Upper lobe of right lung (tissue), 1 donor: ENCODE measurements around the gene TRMT1. TPM values are rescaled to one million over a fixed set of nuclear protein-coding genes. Genes with fewer than 3 reads are reported as not detected.

Source experiments
- ATAC-seq: fragments of 200-7000 bp; cut with Tn5 transposase; one replicate; pipeline ENCODE4 v1.9.1; 2020; ENCODE audit warnings: mild to moderate bottlenecking, moderate library complexity
- DNase-seq: peaks from one replicate; pipeline ENCODE4 v3.0.0-alpha.2; 2020
- H3K27ac ChIP-seq: fragments of 200-600 bp; one replicate; pipeline ENCODE4 v1.8.0; 2022
- H3K27me3 ChIP-seq: fragments of 200-600 bp; one replicate; pipeline ENCODE4 v1.8.0; 2022; ENCODE audit warnings: mild to moderate bottlenecking
- H3K36me3 ChIP-seq: fragments of 200-600 bp; one replicate; pipeline ENCODE4 v1.8.0; 2022
- H3K4me1 ChIP-seq: fragments of 200-600 bp; one replicate; pipeline ENCODE4 v1.8.0; 2022
- H3K4me3 ChIP-seq: fragments of 200-600 bp; one replicate; pipeline ENCODE4 v1.8.0; 2022; ENCODE audit warnings: mild to moderate bottlenecking
- H3K9me3 ChIP-seq: fragments of 200-600 bp; one replicate; pipeline ENCODE4 v1.8.0; 2022
- intact Hi-C: fragments of 100-400 bp; cut with DNase I; formaldehyde crosslinking; loops from one replicate; pipeline ENCODE4 v1.11.0; 2022
- total RNA-seq: library from RNA; stranded (reverse); fragmentation: NEBNext Ultra II Directional; extraction: Animal tissue kit (Norgen Biotek cat#: 25700); gene quantifications from one replicate; pipeline ENCODE4 v1.2.1, GENCODE V29; 2021
- TF ChIP-seq, protein P1 (sequence below): fragments of 200-600 bp; IDR thresholded peaks from one replicate; pipeline ENCODE4 v1.8.0; 2022; ENCODE audit warnings: antibody characterized with exemption
- donor health status: DM: no; HTN: yes; CAD: no; lungs with severe emphysema.

The TRMT1 gene
- total RNA-seq, 1 donor from 2014 or later = 33.7 TPM

DNA sequence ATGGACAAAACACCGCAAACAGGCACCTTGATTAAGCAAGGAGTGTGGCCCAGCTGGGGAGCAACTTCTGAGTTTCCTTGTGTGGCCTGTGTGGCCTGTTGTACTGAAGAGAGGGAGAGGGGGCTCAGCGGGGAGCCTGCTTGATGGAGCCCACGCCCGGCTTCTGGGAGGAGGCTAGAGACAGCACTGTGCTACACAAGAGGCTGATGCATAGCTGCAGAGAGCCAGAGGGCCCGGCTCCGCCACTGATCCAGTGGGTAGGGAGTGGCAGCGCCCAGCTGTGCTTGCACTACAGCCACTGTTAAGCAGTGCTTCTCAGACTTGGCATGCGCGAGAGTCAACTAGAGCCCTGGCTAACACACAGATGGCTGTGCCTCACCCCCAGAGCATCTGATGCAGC lies 32.9 kb downstream of the TRMT1 start:
- H3K9me3 ChIP-seq = no peaks in the 10 kb centered on the region
- no peak overlapping the region for H3K4me3 ChIP-seq
- H3K27ac ChIP-seq = no peak overlapping the region
- DNase-seq (no peak), ATAC-seq (no peak)
- peaks cover 25% of the 10 kb centered on the region for H3K4me1 ChIP-seq
- TF ChIP-seq, protein P1, sequence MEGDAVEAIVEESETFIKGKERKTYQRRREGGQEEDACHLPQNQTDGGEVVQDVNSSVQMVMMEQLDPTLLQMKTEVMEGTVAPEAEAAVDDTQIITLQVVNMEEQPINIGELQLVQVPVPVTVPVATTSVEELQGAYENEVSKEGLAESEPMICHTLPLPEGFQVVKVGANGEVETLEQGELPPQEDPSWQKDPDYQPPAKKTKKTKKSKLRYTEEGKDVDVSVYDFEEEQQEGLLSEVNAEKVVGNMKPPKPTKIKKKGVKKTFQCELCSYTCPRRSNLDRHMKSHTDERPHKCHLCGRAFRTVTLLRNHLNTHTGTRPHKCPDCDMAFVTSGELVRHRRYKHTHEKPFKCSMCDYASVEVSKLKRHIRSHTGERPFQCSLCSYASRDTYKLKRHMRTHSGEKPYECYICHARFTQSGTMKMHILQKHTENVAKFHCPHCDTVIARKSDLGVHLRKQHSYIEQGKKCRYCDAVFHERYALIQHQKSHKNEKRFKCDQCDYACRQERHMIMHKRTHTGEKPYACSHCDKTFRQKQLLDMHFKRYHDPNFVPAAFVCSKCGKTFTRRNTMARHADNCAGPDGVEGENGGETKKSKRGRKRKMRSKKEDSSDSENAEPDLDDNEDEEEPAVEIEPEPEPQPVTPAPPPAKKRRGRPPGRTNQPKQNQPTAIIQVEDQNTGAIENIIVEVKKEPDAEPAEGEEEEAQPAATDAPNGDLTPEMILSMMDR = no peak
- no peaks in the 10 kb centered on the region for H3K27me3 ChIP-seq
- intact Hi-C loops = no loop called here
- peaks cover 39% of the 10 kb centered on the region for H3K36me3 ChIP-seq

DNA sequence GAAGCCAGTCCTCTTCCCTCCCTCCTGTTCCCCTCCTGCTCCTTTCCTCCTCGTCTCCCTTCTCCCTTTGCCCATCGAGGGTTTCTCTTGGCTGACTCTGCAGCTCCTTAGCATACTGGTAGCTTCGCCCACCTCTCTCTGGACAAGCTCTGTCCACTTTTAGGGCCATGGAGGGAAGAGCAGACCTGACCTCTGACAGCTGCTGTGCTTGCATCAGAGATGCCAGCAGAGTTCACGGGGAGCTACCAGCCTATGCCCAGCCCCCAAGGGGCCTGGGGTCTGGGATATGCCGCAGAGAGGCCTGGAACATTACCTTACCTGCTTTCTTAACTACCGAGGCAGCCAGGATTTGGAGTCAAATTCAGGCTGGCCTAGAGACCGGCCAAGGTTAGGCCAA lies 33.5 kb downstream of the TRMT1 start:
- intact Hi-C loops = no loop called here
- no peak overlapping the region for H3K27ac ChIP-seq
- peaks cover 31% of the 10 kb centered on the region for H3K4me1 ChIP-seq
- H3K27me3 ChIP-seq = no peaks in the 10 kb centered on the region
- no peak for DNase-seq
- H3K4me3 ChIP-seq = no peak overlapping the region
- H3K36me3 ChIP-seq = peaks cover 40% of the 10 kb centered on the region
- ATAC-seq = no peak
- TF ChIP-seq, protein P1 = no peak
- no peaks in the 10 kb centered on the region for H3K9me3 ChIP-seq

DNA sequence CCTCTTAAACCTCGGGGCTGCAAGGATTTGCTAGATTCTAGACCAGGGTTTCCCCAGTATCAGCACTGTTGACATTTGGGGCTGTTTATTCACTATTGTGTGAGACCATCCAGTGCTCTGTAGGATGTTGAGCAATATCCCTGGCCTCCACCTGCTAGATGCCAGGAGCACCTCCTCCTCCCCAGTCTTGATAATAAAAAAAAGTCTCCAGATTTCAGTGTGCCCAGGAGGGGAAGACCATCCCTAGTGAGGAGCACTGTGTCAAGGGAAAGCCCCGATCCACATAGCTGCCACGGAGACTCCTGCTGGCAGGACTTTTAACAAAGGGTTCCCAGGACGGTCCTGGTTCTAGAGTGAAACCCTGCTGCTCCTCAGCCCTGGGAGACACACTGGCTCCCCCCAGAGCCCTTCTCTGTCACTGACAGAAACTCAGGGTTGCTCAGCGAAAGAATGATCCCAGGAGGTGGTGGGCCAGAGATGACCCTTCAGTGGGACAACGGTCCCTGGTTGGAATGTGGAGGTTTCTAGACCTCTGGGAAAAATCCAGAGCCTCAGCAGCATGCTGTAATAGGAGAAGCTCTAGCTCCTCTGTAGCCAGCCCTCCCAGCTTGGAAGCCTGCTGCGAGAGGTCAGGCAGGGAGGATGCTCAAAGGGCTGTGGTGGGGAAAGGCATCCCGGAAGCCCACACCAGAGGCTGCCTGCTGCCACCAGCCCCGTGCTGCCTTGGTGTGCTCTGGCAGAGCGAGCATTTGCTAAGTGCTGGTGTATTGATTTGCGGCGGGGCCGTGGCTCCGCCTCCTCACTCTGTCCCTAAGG lies 34.1 kb downstream of the TRMT1 start:
- ATAC-seq (no peak), DNase-seq (no peak)
- intact Hi-C loops = no loop called here
- Histone ChIP-seq H3K4me3 (no peak overlapping the region), H3K27ac (no peak overlapping the region), H3K4me1 (peaks cover 37% of the 10 kb centered on the region), H3K27me3 (no peaks in the 10 kb centered on the region), H3K36me3 (peaks cover 40% of the 10 kb centered on the region), H3K9me3 (no peaks in the 10 kb centered on the region)
- TF ChIP-seq, protein P1 = no peak

DNA sequence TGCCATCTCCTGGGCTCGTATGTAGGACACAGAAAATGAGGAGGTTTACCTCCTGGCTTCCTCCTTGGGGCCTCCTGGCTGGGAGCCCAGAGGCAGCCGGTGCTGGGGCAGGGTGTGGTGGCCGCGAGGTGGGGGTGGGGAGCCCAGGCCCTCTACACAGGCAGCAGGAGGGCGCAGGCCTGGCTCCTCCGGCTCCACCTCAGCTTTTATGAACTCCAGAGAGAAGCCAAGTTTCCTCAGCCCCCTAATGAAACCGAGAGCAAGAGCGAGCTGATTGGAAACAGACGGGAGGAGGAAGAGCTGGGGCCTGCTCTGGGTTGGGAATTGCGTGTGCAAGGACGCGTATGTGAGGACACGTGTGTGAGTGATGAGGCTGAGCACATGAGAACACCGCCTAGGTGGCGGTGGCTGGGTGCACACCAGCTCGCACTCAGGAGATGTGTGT lies 37.0 kb downstream of the TRMT1 start:
- H3K9me3 ChIP-seq = no peaks in the 10 kb centered on the region
- H3K36me3 ChIP-seq = peaks cover 41% of the 10 kb centered on the region
- TF ChIP-seq, protein P1 = no peak
- peak overlapping the region; percentile 60 for H3K27ac ChIP-seq
- no peaks in the 10 kb centered on the region for H3K27me3 ChIP-seq
- peaks cover 49% of the 10 kb centered on the region for H3K4me1 ChIP-seq
- peak; percentile 79 for DNase-seq
- no peak overlapping the region for H3K4me3 ChIP-seq
- ATAC-seq = peak; percentile 68
- intact Hi-C loops = no loop called here

DNA sequence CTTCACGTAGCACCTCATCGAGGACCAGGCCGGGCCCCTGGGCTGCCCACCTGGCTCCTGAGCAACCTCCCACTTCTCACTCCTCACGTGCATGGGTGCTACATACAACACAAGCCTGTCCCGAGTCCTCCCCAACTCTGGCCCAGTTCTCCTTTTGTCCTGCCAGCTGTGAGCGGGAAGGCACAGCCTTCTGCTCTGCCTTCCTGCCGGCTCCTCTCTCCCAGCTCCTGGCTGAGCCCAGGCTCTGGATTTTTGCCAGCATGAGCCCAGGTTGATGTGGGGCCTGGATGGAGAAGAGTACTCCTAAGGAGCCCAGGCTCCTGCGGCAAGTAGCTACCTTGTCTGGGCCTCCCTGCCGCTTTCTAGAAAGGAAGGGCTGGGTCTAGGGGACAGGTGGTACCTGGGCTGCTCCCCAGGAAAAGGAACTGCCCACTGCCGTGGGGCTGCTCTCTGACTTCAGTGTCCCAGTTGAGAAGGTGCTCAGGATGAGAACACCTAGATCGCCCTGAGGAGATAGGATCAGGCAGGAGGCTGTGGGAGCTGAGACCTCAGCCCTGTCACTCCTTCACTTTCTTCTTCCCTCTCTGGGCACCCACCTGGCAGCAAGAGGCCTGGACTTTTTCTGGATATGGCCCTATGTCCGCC lies 37.5 kb downstream of the TRMT1 start:
- DNase-seq = no peak
- H3K36me3 ChIP-seq = peaks cover 37% of the 10 kb centered on the region
- peak; percentile 23 for ATAC-seq
- H3K9me3 ChIP-seq = no peaks in the 10 kb centered on the region
- peak overlapping the region; percentile 60 for H3K27ac ChIP-seq
- intact Hi-C loops = no loop called here
- H3K4me3 ChIP-seq = no peak overlapping the region
- TF ChIP-seq, protein P1 = no peak
- peaks cover 49% of the 10 kb centered on the region for H3K4me1 ChIP-seq
- H3K27me3 ChIP-seq = no peaks in the 10 kb centered on the region
